IMR-90 (cell line): ENCODE results near the gene ITK. TPM values are rescaled to one million over a fixed set of nuclear protein-coding genes. Genes with fewer than 3 reads are reported as not detected.

Experiments used
- polyA plus RNA-seq, 3 experiments: library from polyadenylated mRNA; depleted of rRNA; stranded (reverse); fragments of >200 nt; gene quantifications; 2 replicates each; pipeline ENCODE4 v1.2.3, GENCODE V29; 2012; ENCODE audit warnings: low replicate concordance in 1 of 3
- total RNA-seq: library from RNA; depleted of rRNA; stranded (reverse); fragments of >200 nt; gene quantifications from 2 replicates; pipeline ENCODE4 v1.2.3, GENCODE V29; 2012; rRNA removed

The ITK gene
- total and polyA plus RNA-seq, 2 of the 4 experiments (the other 2 are of a cell fraction): not detected

Other genes starting within 250 kb of the ITK start
- not detected in 2 replicates for gene TIMD4, start 217.6 kb upstream of the ITK start, total RNA-seq
- not detected in 2 replicates for gene TIMD4, start 217.6 kb upstream of the ITK start, polyA plus RNA-seq (2012; rRNA removed)
- not detected in 2 replicates for gene HAVCR1, start 121.7 kb upstream of the ITK start, total RNA-seq
- not detected in 2 replicates for gene HAVCR1, start 121.7 kb upstream of the ITK start, polyA plus RNA-seq (2012; rRNA removed)
- gene HAVCR2, start 71.8 kb upstream of the ITK start, total RNA-seq: under 0.01 TPM in 2 replicates
- 0.07 and 0.09 TPM in 2 replicates for gene HAVCR2, start 71.8 kb upstream of the ITK start, polyA plus RNA-seq (2012; rRNA removed)
- gene MED7, start 38.0 kb upstream of the ITK start, total RNA-seq: 8.6 and 13.9 TPM in 2 replicates
- 7.3 and 9.0 TPM in 2 replicates for gene MED7, start 38.0 kb upstream of the ITK start, polyA plus RNA-seq (2012; rRNA removed)
- not detected in 2 replicates for gene GARIN3, start 14.6 kb upstream of the ITK start, total RNA-seq
- not detected in 2 replicates for gene GARIN3, start 14.6 kb upstream of the ITK start, polyA plus RNA-seq (2012; rRNA removed)
- gene CYFIP2, start 85.3 kb downstream of the ITK start, total RNA-seq: 11.7 and 13.4 TPM in 2 replicates
- gene CYFIP2, start 85.3 kb downstream of the ITK start, polyA plus RNA-seq (2012; rRNA removed): 6.7 and 6.8 TPM in 2 replicates